HG02870 (cell line): ENCODE data around the gene LRRTM3.
A peak's percentile ranks its signal among the peaks of the same experiment; 100 is the strongest.

Source experiments
- ATAC-seq: cut with Tn5 transposase; IDR thresholded peaks from one replicate; pipeline ENCODE4 v1.9.1; 2021; ENCODE audit warnings: mild to moderate bottlenecking, moderate library complexity; ENCODE audit not compliant: unreplicated experiment

LRRTM3 gene

GRCh38 chr10:66925896-66926715 lies at the start of gene LRRTM3:
TSS of gene LRRTM3 (plus strand) at chr10:66926036.
- ATAC-seq = peak; percentile 100

DNA sequence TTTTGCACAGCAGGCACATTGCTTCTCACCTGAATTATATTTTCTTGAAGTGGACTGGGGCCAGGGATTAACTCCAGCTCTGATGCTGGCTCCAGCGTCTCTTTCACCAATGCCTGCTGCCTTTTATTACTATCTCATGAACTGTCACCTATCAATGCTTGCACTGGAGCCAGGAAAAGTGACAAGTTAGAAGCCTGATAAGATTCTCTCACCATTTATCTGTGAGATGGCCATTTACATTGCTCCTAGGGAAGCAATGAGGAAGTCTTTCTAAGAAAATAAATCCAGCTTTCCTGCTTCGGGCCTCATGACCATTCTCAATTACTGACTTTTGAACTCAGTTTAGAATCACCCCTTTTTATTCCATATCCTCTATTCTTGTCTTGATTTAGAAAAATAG lies 48.5 kb upstream of the LRRTM3 start:
- ATAC-seq = no peak

DNA sequence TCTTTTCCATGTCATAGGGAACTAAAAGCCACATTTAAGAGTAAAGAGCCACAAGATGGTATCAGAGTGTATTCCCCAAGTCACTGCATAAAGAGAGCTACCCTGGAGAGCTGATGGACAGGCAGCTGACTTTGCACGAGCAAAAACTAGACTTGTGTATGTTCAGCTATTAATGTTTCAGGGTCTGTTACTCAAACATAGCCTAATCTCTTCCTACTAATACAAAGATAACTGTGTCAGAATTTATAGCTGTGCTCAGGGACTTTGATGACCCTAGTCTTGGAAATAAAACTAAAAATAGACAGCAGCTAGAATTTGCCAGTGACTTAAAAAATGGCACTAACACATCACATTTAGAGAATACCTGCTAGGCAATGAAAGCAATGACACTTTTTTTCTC lies 45.5 kb upstream of the LRRTM3 start:
- no peak for ATAC-seq

DNA sequence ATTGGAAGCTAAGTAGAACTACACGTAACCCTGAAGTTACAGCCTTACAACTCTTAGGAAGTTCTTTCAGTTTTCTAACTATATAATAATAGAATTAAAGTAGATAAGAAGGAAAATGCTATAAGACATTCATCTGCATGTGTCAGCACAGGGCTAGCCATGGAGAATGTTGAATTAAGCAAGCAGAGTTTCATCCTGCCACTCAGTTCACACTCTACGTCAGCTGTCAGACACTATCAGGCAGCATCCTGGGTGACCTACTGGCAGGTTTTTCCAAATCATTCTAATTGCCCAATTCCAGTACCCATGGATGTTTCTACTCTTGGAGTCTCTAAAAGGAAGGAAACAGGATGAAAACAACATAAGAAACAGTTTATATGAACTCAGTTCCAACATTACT lies 45.0 kb upstream of the LRRTM3 start:
- no peak for ATAC-seq

GRCh38 chr10:66881814-66882213 lies 44.0 kb upstream of the LRRTM3 start:
- ATAC-seq = no peak

DNA sequence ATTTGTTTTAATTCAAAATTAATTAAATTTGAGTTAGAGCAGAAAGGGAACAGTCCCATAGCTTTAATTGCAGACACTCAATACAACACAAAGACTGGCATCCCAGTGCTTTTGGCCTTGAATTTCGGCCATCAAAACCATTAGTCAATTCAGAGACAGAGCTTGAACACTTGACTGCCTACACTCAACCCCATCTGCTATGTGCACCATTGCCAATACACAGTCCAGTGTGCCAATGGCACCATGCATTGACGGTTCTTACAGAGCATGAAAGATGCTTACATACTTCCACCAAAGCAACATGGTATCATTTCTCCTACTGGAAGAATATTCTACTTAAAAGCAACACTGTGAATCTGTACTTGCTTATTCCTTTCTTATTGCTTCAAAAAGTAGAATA lies 43.6 kb upstream of the LRRTM3 start:
- ATAC-seq = no peak

- ATAC-seq = no peak
Observed at GRCh38 chr10:66886848-66887247, 39.0 kb upstream of the LRRTM3 start.

DNA sequence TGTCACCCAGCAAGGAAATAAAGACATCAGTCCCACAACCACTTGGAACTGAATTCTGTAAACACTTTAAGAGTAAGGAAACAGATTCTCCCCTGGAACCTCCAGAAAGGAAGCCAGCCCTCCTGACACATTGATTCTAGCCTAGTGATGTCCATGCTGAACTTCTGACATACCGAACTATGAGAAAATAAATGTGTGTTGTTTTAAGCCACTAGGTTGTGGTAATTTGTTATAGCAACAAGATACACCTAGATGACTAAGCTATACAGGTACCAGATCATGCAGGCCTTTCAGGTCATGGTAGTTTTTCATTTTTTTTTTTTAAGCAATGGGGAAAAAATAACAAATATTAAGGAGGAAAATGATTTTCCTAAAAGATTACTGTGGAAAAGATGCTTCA lies 37.6 kb upstream of the LRRTM3 start:
- ATAC-seq = no peak

DNA sequence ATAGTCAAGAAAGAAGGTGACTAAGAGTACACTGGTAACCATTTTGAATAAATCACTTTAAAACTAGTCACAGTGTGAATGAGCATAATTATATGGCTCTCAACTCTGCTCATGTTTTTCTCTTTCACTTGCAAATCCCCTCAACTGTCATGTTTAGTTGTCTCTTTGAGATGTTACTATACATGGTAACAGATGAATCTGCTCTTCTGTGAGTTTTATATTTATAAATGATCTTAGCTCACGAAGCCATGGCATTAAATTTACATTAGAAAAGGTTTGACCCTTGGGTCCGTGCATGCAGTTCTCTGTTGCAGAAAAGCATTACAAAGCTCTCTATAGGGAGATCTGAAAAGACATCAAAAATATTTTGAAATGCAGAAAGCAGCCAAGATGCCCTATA lies 33.0 kb upstream of the LRRTM3 start:
- ATAC-seq = no peak

GRCh38 chr10:66910671-66911070 lies 15.2 kb upstream of the LRRTM3 start:
- ATAC-seq = no peak

DNA sequence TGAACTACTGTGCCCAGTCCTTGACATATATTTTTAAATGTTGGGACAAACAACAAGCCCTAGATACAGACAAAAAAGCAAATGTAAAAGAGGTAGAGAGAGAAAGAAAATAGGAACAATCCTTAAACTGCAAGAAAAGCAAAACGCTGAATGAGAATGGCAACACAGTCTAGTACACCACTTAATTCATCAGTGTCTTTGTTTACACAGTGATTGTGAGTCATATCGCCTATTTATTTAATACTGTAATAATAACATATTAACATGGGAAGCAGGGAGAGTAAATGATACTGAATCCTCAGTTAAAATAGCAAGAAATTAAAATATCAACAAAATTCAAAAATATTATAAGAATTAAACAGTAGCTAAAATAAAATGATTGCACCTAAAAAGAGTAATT lies 9.8 kb upstream of the LRRTM3 start:
- no peak for ATAC-seq

- ATAC-seq = no peak
Observed at GRCh38 chr10:66917104-66917503, 8.7 kb upstream of the LRRTM3 start.

DNA sequence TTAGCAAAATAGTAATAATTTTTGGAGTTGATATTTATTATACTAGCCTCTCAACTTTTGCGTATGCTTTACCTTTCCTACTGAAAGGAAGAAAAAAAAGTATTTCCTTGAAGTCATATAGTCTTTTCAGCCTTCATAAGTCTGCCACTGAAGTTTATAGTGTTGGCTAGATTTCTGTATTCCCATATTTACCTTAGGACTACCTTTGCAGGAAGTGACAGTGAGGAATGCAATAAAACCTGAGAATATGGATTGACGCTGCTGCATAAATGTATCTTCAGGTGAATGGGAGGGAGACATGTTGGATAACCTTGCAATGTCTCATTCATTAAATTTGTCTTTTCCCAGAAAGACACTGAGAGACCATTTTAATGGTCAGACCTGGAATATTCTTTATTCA lies 6.6 kb upstream of the LRRTM3 start:
- ATAC-seq = no peak

DNA sequence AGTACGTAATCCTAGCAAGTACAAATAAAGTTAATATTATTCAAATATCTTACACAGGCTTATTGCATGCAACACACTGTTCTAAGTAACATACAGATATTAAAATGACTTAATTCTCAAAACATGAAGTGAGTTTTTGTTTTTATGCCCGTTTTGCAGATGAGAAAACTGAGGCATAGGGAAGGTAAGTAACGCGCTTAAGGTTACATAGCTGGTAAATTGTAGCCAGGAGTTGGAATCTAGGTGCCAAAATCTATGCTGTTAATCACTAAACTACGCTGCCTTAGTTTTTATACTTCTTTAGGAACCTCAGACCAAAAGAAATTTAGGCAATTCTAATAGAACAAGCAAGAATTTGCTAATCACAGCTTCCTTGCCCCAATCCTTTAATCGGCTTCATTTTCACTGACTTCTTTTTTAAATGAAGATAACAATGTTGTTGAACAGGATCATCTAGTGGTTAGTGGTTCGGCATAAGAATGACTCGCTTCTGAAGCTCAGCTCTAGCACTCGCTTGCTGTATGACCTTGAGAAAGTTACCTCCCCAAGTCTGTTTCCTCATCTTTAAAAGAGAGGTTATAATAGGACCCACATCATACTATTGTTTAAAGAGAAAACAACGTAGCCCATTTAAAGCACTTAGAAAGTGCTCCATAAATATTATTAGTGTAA lies 1.0 kb upstream of the LRRTM3 start:
- no peak for ATAC-seq

DNA sequence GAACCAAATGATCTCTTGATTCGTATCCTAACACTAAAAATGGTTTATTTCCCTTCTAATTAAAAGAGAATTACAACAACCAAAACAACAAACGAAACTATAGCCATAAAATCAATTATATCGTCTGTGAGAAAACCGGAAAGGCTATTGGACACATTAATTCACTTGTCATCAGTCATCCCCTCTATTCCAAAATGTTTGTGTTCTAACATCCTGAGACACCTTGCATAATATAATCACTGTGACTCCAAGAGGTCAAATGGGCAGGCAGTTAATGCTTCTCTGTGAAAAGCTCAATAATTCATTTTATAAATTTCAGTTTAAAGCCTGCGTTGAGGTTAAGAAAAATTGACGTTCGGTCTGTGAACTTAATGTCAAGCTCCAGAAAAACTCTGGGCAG lies 463 bp upstream of the LRRTM3 start:
- ATAC-seq = no peak

- no peak for ATAC-seq
Observed at GRCh38 chr10:66926841-66927240, 1.0 kb downstream of the LRRTM3 start.

GRCh38 chr10:66927251-66927935 lies 1.6 kb downstream of the LRRTM3 start:
- no peak for ATAC-seq

- no peak for ATAC-seq
Observed at GRCh38 chr10:66927971-66928770, 2.3 kb downstream of the LRRTM3 start.

DNA sequence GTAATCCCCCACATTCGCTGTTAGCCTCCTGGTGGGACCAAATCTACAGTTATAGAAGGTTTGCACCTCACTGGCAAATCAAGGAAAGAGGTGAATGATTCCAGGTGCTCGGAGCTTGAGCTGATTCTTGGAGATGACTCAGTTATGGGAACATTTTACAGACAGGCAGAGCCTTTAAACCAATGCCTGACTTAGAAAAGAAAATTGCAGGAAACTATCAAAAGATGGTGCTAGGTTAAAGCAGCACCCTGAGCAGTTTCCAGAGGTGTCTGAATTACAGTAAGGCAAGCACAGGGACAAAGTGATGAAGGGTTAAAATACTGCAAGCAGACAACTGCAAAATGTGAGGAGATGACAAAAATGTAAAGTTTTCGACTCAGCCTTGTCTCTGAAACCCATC lies 2.9 kb downstream of the LRRTM3 start:
- ATAC-seq = no peak

- ATAC-seq = no peak
Observed at GRCh38 chr10:66929375-66929774, 3.5 kb downstream of the LRRTM3 start.

GRCh38 chr10:66931340-66931948 lies 5.6 kb downstream of the LRRTM3 start:
- ATAC-seq = peak; percentile 85
